Measurements from ENCODE around the gene GTSE1.

GTSE1 gene

DNA sequence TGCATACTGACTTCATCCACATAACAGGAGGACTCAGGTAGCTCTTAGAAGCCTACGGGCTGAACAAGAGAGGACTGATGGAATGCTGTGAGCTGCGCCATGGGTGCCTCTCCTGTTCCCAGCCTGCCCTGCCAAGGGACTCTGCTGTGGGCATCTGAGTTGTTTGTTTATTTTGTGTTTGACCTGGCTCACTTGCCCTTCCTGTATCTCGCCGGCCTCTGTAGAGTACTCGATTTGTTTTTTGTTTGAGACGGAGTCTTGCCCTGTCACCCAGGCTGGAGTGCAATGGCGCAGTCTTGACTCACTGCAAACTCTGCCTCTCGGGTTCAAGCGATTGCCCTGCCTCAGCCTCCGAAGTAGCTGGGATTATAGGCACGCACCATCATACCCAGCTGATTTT, 27.1 kb upstream of the GTSE1 start:
- H3K27ac ChIP-seq, result 0 out of 2 replicates have a peak overlapping the region, but pooled peaks have one; percentile 80
- TF ChIP-seq, protein P1, sequence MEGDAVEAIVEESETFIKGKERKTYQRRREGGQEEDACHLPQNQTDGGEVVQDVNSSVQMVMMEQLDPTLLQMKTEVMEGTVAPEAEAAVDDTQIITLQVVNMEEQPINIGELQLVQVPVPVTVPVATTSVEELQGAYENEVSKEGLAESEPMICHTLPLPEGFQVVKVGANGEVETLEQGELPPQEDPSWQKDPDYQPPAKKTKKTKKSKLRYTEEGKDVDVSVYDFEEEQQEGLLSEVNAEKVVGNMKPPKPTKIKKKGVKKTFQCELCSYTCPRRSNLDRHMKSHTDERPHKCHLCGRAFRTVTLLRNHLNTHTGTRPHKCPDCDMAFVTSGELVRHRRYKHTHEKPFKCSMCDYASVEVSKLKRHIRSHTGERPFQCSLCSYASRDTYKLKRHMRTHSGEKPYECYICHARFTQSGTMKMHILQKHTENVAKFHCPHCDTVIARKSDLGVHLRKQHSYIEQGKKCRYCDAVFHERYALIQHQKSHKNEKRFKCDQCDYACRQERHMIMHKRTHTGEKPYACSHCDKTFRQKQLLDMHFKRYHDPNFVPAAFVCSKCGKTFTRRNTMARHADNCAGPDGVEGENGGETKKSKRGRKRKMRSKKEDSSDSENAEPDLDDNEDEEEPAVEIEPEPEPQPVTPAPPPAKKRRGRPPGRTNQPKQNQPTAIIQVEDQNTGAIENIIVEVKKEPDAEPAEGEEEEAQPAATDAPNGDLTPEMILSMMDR (IDR thresholded peaks at IDR 0.05), result no peak
- no peak for TF ChIP-seq ZFX (IDR thresholded peaks at IDR 0.05; ENCODE audit: borderline replicate concordance)

DNA sequence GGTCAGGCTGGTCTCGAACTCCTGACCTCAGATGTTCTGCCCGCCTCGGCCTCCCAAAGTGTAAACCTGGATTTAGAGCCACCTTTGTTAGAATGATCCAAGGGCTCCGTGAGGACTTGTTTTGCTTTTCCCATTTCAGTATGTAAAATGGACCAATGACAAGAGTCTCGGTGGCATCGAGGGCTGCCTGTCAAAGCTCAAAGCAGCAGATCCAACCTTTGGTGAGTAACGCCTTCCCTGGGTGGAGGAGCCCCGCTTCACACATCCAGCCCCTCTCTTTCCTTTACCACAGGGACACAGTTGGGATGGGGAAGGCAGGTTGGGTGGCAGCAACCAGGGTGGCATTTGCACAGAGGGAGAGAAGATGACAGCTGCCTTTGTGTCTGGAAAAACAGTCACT, 24.5 kb upstream of the GTSE1 start:
- no peak for TF ChIP-seq ZFX (IDR thresholded peaks at IDR 0.05; ENCODE audit: borderline replicate concordance)
- TF ChIP-seq, protein P1 (IDR thresholded peaks at IDR 0.05), result no peak

DNA sequence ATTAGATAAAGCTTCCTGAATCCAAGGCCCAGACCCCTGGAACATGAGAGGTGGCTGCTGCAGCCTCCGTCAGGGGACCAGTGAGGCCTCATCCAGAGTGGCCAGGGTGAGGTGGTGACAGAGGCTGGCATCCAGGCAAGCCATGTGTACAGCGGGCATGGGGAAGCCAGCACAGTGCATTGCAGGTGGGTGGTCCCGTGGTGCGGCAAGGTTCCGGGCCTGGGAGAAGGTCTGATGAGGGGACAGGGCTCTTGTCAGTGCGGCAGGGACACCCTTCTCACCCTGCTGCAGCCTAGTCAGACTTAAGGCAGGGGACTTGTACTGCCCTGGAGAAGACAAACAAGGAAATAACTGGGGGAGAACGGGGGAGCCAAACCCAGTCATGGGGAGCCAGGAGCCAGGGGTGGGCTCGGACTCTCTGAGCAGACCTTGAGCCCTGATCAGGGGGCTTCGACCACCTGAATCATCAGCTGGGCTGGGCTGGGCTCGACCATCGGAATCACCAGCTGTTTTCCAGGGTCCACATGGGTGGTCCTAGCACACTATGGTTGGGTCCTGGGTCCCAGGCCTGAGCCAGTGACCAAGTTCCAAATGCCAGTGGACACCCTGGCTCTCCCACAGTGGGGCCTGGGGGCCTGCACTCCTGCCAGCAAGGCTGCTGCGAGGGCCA, 23.8 kb upstream of the GTSE1 start:
- no peak for TF ChIP-seq ZFX (IDR thresholded peaks at IDR 0.05; ENCODE audit: borderline replicate concordance)
- TF ChIP-seq, protein P1 (IDR thresholded peaks at IDR 0.05), result no peak

More for the DNA sequence above, 24.5 kb upstream of the GTSE1 start:
- H3K27ac ChIP-seq, result no peak overlapping the region

DNA sequence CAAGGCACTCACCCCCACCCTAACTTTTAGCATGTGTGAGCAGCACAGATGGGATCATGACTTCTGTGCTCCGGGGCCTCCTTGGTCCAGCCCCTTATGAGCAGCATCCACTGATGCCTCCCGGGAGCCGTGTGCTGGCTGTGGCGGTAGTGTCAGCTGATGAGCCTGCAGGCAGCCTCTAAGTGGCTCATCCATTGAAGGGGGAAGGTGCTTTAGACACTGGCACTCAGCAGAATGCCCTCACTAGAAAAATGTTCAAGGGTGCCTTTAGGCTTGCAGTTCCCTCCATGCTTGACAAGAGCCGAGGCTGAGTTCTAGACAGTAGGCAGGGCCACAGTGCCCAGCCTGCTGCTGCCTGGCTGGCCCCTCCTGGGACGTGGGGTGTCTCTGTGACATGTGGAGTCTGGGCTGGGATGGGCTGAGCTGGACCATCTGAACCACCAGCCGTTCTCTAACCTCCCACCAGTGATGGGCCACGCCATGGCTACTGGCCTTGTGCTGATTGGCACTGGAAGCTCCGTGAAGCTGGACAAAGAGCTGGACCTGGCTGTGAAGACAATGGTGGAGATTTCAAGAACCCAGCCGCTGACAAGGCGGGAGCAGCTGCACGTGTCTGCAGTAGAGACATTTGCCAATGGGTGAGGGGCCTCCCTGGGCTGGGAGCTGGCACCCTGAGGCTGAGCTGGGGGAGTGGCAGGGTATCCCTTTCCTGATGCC, 23.1 kb upstream of the GTSE1 start:
- TF ChIP-seq, protein P1 (IDR thresholded peaks at IDR 0.05), result no peak
- no peak for TF ChIP-seq ZFX (IDR thresholded peaks at IDR 0.05; ENCODE audit: borderline replicate concordance)
- no peak overlapping the region for H3K27ac ChIP-seq

More for the DNA sequence above, 23.8 kb upstream of the GTSE1 start:
- H3K27ac ChIP-seq, result no peak overlapping the region

DNA sequence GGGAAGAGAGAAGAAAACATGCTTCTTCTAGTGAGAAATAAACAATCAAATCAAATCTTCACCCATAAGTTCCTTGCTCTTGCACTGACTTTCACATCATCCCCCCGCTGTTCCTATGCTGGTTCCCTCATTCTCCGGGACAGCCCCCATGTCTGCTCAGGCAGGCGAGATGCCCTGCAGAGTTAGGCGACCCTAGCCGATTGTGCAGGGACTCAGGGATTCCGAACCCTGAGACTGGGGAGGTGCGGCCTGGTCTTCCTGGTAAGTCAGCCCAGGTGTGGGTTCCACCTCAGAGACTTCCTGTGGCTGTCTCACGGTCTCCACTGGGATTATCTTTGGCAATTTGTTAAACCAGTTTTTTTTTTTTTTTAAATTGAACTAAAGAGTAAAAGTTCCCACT, 22.3 kb upstream of the GTSE1 start:
- H3K27ac ChIP-seq, result no peak overlapping the region
- no peak for TF ChIP-seq ZFX (IDR thresholded peaks at IDR 0.05; ENCODE audit: borderline replicate concordance)
- TF ChIP-seq, protein P1 (IDR thresholded peaks at IDR 0.05), result no peak

DNA sequence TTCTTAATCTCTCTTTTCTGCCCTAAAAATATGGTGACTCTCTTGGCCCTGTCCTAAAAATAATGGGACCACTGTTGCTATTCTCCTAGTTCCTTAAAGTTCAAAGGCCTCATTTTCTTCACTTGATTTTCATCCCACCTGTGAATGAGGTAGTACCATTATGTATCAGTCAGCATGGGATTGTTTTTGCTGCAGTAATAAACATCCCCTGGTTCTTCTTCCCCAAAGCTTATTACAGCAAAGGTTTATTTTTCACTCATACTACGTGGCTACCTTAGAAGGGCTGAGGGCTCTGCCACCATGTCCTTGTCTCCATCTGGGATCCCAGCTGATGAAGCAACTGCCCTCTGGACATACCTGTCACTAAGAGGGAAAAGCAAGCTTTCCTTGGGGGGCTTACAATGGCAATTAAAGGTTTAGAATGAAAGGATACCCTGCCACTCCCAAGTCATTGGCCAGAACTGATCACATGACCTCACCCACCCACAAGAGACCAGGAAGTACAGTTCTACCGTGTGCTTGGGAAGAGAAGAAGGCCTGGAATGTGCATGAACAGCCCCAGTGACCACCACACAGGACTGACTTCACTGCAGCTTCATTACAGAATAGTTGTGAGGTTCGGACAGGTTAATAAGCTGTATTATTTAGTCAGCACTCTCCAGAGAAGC, 21.1 kb upstream of the GTSE1 start:
- TF ChIP-seq ZFX (IDR thresholded peaks at IDR 0.05; ENCODE audit: borderline replicate concordance), result no peak
- TF ChIP-seq, protein P1 (IDR thresholded peaks at IDR 0.05), result no peak
- 0 out of 2 replicates have a peak overlapping the region, but pooled peaks have one; percentile 20 for H3K27ac ChIP-seq
